GM08714 (cell line): Measurements from ENCODE around the gene RASAL3.

Source experiments
- H3K4me3 ChIP-seq: fragments of 200-500 bp; sonication (Bioruptor generic); 2 replicates; pipeline ENCODE4 v1.5.1; 2014; ENCODE audit warnings: mild to moderate bottlenecking, low read length, inconsistent platforms
- ZNF274 ChIP-seq: IDR thresholded peaks from 2 replicates; pipeline ENCODE4 v1.6.1; 2012; ENCODE audit warnings: mild to moderate bottlenecking, low read depth, low read length

RASAL3 gene

DNA sequence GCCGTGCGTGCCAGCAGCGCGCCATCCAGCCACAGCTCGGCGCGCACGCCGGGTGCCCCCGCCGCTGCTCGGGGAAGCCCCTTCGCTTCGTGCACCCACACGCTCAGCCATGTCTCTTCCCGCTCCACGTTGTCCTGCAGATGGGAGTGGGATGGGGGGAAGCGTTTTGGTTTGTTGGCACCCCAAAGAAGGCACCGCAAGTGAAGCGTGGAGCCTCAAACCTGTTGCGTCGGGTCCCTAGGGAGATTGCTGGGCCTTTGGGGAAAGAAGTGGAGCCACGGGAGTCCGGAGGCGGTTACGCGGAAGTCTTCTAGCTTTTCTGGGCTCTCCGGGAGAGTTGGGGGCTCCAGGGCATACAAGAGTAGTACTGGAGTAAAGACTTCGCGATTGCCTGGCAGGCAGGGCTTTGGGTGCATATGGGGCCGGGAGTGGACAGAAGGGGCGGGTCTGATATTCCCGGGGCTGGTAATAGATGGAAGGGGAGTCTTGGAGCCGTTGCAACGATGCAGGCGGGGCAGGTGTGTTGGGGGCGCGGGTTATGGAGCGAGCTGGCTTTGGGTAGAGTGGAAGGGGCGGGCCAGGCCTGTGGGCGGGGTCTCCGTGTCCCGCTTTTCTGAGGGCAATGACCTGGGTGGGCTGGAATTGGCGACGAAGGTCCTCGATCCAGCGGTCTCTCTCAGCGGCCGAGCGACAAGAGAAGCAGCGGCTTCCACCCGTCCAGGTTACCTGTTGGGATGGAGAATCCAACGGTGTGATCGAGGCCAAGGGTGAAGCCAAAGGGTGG lies 6.5 kb downstream of the RASAL3 start:
- no peak for TF ChIP-seq ZNF274
- H3K4me3 ChIP-seq: no peak overlapping the region

DNA sequence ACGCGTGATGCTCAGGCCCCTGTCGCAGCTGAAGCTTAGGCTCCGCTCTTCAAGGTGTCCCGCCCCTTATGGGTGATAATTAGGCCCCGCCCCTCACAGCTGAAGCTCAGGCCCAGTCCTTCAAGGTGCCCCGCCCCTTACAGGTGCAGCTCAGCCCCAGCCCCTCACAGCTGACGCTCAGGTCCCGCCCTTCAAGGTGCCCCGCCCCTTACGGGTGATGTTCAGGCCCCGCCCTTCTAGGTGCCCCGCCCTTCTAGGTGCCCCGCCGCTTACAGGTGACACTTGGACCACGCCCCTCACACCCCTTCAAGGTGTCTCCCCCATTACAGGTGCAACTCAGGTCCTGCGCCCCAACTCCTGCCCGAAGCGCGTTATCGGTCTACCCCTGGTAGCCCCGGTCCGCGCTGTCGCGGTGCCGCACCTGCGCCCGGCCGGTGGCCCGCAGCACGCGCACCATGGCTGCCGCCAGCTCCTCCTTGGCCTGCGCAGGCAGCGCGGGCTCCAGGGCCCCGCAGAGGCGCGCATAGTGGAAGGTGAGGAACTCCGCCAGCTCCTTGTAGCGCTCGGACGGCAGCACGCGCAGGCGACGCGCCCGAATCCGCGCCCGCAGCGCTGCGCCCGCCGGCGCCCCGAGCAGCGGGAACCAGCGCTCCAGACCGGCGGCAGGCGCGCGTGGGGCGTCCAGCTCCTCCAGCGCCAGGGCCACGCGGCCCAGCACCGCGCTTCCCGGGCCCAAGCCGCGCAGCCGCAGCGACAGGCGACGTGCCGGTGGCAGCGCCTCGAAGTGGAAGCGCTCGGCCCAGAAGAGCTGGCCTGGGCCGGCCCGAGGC lies 7.3 kb downstream of the RASAL3 start:
- no peak overlapping the region for H3K4me3 ChIP-seq
- TF ChIP-seq ZNF274: no peak

DNA sequence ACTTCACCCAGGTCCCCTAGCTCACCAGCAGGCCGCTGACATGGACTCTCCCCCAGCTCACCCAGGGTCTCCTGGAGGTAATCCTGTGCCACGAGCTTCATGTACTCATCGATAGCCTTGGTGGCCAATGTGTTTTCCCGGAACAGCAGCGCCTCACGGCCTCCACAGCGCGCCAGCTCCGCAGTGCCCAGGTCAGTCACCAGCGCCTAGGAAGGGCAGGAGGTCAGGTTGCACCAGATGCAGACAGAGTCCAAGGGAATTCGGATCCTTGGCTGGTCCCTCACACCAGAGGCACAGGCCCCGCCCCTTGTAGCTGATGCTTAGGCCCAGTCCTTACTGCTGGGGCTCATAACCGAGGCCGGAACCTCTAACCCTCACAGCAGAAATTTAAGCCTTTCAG lies 7.9 kb downstream of the RASAL3 start:
- no peak for TF ChIP-seq ZNF274
- H3K4me3 ChIP-seq: no peak overlapping the region

- TF ChIP-seq ZNF274: no peak
Measured at GRCh38 chr19:15455996-15456395, 8.3 kb downstream of the RASAL3 start.

GRCh38 chr19:15453906-15454860 lies 10.2 kb downstream of the RASAL3 start:
- no peak for TF ChIP-seq ZNF274
- H3K4me3 ChIP-seq: no peak overlapping the region

More at GRCh38 chr19:15455996-15456395, 8.3 kb downstream of the RASAL3 start:
- no peak overlapping the region for H3K4me3 ChIP-seq

DNA sequence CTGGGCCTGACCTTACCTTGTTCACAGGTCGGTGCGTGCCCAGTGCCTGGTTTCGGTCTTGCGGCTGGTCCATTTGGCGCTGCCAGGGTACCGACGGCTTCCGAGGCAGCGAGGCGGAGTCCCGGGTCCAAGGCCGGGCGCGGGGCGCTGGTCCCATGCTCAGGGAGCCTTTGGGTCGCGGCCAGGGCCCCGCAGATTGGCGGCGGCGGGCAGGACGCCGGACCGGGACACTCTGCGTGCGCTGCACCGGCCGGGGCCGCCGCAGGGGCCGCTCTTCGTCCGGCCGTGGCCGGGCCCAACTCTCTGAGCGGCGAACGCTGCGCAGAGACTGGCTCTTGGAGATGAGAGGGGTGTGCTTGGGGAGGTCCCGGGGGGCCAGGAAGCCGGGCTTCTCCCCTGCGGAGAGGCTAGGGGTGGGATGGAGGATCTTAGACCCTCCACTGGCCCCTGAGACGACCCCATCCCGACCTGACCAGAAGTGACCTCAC lies 11.2 kb downstream of the RASAL3 start:
- no peak overlapping the region for H3K4me3 ChIP-seq
- no peak for TF ChIP-seq ZNF274

DNA sequence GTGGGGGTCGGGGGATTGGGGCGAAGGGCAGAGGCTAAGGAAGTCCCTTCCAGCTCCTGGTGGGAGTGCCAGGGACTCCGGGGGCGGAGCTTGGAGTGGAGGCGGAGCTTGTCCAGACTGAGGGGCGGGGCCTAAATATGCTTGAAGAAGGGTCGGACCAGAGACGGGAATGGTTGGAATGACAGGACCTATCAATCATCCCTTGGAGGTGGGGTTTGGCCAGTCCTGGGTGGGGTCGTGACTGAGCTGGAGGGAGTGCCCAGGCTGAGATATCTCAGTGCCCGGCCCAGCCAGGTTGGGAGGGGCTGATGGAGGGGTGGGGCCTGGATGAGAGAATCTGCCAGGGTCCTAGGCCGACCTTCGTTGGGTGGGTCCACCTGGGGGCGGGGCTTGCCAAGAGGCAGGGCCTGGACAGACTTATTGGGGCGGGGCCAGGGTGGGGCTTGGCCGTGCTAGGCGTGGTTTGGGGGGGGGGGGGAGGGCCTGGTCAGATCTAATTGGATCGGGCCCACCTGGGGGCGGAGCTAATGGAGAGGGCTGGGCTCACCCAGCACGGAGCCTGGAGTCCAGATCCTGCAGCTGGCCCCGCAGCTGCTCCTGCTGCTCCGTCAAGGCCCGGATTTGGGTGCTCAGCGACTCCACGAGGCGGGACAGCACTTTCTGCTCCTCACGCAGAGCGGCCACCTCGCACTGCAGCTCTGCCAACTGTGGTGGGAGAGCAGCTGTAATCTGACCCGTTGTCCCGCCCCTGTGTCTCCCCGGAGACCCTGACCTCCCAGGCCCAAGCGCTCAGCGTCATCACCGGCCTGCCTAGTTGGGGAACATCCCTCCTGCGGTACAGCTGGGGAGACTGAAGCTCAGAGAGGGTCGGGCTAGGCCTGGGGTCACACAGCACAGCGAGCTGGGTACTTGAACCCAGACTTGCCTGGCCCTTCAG lies 12.0 kb downstream of the RASAL3 start:
- H3K4me3 ChIP-seq: no peak overlapping the region
- no peak for TF ChIP-seq ZNF274

GRCh38 chr19:15450528-15450890 lies 13.8 kb downstream of the RASAL3 start:
- TF ChIP-seq ZNF274: no peak
- no peak overlapping the region for H3K4me3 ChIP-seq

DNA sequence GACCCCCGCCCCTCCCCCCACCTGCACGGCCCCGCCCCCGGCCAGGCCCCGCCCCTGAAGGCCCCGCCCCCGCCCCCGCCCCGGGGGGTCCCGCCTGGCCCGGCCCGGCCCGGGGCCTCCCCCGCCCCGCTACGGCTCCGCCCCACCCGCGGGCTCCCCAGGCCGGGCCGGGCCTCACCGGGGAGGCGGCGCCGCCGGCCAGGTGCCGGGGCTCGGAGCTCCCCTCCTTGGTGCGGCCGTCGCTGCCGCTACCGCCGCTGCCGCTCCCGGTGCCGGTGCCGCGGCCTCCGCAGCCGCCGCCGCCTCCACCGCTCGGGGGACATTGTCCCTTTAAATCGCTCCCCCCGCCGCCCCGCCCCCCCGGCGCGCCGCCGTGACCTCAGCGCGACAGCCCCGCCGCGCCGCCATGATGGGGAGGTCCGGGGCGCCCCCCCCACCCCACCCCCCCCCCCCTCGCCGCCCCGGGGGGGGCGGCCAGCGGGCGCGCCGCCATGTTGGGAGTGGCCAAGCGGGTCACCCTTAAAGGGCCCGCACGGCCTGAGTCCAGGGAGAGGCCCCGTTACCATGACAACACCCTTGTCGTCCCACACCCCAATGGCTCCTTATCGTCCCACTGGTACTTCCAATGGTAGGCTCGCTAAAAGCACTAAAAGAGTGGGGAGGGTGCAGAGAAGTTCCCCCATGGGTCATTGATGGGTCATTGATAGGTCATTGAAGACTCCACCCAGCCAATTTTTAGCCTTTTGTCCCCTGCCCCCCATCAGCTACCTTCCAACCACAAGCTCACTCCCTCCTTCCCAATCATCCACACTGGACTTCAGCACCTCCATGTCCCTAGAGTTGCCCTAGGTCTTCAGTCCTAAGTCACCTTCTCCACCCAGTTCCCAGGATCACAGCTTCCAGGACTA lies 14.5 kb downstream of the RASAL3 start, which contains the start of gene WIZ:
Gene WIZ (minus strand): TSS at position 337 of the 908 bp plus-strand sequence. CDS start 1,649 bp downstream, outside the sequence.
- no peak for TF ChIP-seq ZNF274
- peak within 1 kb of the TSS; percentile 55; the same call in 1 of the 2 replicates for H3K4me3 ChIP-seq

GRCh38 chr19:15448778-15449619 lies 15.3 kb downstream of the RASAL3 start:
- TF ChIP-seq ZNF274: no peak
- H3K4me3 ChIP-seq: peak overlapping the region; percentile 55; the same call in 1 of the 2 replicates

- no peak overlapping the region for H3K4me3 ChIP-seq
- no peak for TF ChIP-seq ZNF274
Measured at GRCh38 chr19:15448044-15448777, 16.1 kb downstream of the RASAL3 start.
